Measurements from ENCODE around the gene MROH8. TPM values are rescaled to one million over a fixed set of nuclear protein-coding genes. Genes with fewer than 3 reads are reported as not detected.
A peak's percentile ranks its signal among the peaks of the same experiment; 100 is the strongest.

Gene MROH8
- total and polyA plus RNA-seq, 2 of the 13 experiments (the other 11 are each of a cell fraction or from before 2014, with no cell fraction given), result 2.6 to 5.5 TPM

DNA sequence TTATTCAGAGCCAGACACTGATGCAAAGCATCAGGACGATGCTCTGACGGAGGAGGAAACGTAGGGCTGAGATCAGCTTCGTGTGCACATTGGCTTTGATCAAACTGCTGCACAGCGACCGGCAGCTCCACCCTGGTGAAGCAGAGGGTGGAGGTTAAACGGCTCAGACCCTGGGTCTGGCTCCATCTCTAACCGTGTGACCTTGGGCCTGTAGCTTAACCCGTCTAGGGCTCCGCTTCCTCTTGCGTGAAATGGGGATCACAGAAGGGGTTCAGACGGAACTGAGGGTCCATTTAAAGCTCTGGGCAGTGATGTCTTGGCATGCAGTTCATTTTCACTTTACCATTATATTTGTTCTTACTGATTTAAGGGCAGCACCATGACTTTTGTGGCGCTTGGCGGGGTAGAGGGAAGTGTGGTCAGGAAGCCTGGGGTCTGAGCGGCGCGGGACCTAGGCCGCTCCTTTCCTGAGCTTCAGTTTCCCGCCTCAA, 84.2 kb downstream of the MROH8 start (continued):
- TF ChIP-seq, protein P1, sequence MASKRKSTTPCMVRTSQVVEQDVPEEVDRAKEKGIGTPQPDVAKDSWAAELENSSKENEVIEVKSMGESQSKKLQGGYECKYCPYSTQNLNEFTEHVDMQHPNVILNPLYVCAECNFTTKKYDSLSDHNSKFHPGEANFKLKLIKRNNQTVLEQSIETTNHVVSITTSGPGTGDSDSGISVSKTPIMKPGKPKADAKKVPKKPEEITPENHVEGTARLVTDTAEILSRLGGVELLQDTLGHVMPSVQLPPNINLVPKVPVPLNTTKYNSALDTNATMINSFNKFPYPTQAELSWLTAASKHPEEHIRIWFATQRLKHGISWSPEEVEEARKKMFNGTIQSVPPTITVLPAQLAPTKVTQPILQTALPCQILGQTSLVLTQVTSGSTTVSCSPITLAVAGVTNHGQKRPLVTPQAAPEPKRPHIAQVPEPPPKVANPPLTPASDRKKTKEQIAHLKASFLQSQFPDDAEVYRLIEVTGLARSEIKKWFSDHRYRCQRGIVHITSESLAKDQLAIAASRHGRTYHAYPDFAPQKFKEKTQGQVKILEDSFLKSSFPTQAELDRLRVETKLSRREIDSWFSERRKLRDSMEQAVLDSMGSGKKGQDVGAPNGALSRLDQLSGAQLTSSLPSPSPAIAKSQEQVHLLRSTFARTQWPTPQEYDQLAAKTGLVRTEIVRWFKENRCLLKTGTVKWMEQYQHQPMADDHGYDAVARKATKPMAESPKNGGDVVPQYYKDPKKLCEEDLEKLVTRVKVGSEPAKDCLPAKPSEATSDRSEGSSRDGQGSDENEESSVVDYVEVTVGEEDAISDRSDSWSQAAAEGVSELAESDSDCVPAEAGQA (IDR thresholded peaks at IDR 0.05; ENCODE audit: low read depth), result no peak
- TF ChIP-seq, protein P1 (CRISPR knock-in tag; IDR thresholded peaks at IDR 0.05; ENCODE audit: borderline replicate concordance), result no peak
- 0 out of 2 replicates have a peak, but pooled peaks have one; percentile 19 for TF ChIP-seq TSC22D2 (CRISPR knock-in tag; IDR thresholded peaks at IDR 0.05; ENCODE audit: borderline replicate concordance)
- TF ChIP-seq ZNF891 (CRISPR knock-in tag; IDR thresholded peaks at IDR 0.05), result no peak
- no peak for TF ChIP-seq ZNF768 (CRISPR knock-in tag; IDR thresholded peaks at IDR 0.05)
- TF ChIP-seq ZBTB42 (CRISPR knock-in tag; IDR thresholded peaks at IDR 0.05), result no peak
- TF ChIP-seq SOX13 (IDR thresholded peaks at IDR 0.05), result no peak
- no peak for TF ChIP-seq SOX13 (CRISPR knock-in tag; conservative IDR thresholded peaks at IDR 0.05 in 1 of 2, IDR thresholded peaks at IDR 0.05 in 1 of 2)
- no peak for TF ChIP-seq ZNF180 (CRISPR knock-in tag; IDR thresholded peaks at IDR 0.05; ENCODE audit: borderline replicate concordance, low read depth)
- no peak for TF ChIP-seq FIP1L1 (IDR thresholded peaks at IDR 0.05; ENCODE audit: borderline replicate concordance, insufficient read depth, low read depth, low read length)
- TF ChIP-seq, protein P2, sequence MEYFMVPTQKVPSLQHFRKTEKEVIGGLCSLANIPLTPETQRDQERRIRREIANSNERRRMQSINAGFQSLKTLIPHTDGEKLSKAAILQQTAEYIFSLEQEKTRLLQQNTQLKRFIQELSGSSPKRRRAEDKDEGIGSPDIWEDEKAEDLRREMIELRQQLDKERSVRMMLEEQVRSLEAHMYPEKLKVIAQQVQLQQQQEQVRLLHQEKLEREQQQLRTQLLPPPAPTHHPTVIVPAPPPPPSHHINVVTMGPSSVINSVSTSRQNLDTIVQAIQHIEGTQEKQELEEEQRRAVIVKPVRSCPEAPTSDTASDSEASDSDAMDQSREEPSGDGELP (IDR thresholded peaks at IDR 0.05; ENCODE audit: borderline replicate concordance, low read depth), result no peak
- TF ChIP-seq POLR2G (IDR thresholded peaks at IDR 0.05; ENCODE audit: low read depth, low read length), result no peak
- TF ChIP-seq KMT2A (CRISPR knock-in tag; IDR thresholded peaks at IDR 0.05), result no peak
- TF ChIP-seq RNF2 (conservative IDR thresholded peaks at IDR 0.05; ENCODE audit: low read depth), result no peak
- TF ChIP-seq ZFP1 (CRISPR knock-in tag; IDR thresholded peaks at IDR 0.05), result 0 out of 2 replicates have a peak, but pooled peaks have one; percentile 5
- no peak for TF ChIP-seq CREM (IDR thresholded peaks at IDR 0.05)
- TF ChIP-seq CREM (CRISPR knock-in tag; IDR thresholded peaks at IDR 0.05), result no peak
- no peak for TF ChIP-seq MZF1 (CRISPR knock-in tag; IDR thresholded peaks at IDR 0.05; ENCODE audit: borderline replicate concordance)
- TF ChIP-seq RFXANK (CRISPR knock-in tag; IDR thresholded peaks at IDR 0.05), result no peak
- no peak for TF ChIP-seq MEIS2 (CRISPR knock-in tag; IDR thresholded peaks at IDR 0.05)

Measured in HepG2 (cell line).